Measurements from ENCODE around the gene COL6A3.
A peak's percentile ranks its signal among the peaks of the same experiment; 100 is the strongest.

The COL6A3 gene

DNA sequence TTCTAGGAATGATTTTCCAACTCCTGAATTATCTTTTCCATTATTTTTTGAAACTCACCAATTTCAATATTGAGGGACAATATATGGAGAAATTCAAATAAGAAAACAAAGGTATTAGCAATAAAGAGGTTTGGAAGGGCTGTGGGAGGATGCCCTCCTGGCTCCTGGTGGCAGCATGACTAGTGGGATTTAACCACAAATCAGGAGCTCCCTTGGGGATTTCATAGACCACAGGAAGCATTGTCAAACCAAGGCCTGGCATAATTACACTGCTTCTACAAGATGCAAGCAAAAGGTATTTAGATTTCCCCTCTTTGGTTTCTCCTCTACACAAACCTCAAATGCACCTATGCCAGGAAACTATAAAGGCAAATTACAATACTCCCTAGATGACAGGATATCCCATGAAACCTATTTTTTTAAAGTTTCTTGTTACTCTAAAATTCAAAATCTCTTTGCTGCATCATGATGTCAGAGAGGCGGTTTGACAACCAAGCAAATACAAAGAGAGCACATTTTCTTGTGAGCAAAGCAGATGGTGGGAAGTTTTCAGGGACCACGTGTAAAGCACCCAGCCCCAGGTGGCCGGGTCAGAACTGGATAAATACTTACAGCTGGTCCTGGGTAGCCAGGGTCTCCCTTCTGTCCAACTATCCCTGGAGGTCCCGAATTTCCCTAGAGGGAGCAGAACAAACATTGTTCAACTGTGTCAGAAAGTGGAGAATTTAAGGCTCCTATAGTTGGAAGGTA lies 67.9 kb downstream of the COL6A3 start:
- DNase-seq = no peak

DNA sequence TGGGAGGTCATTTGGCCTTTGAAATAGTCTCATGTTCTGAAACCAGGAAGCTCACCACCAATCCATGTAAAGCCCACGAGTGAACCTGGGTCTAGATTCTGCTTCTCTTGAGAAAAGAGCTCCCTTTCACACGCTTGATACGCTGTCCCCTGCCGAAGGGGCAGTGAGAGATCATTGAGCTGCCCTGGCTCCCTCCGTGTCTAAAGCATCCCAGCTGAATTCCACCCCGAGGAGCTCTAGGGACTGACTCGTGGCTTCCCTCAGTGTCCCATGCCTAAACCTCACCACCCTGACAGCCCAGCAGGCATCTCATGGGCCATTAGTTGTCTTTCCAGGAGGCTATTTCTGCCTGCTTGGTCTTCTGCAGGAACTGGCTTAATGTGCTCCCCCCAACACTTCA lies 68.6 kb downstream of the COL6A3 start:
- DNase-seq = no peak

DNA sequence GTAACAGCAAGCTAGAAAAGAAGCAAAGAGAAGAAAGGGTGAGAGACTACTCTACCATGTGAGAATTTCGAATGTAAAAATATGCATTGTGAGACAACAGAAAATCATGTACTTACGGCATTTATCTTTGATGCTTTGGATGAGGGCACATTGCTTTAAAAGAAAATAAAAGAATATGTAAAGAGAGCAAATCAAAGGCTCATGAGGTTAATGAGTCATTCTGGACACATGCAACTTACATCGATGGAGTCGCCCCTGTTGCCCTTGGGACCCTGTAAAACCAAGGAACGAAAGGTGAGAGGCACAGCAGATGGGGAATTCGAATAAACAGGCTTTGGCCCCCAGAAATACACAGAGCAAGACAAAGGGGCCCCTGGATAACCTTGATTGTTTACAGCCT lies 69.0 kb downstream of the COL6A3 start:
- no peak for DNase-seq

DNA sequence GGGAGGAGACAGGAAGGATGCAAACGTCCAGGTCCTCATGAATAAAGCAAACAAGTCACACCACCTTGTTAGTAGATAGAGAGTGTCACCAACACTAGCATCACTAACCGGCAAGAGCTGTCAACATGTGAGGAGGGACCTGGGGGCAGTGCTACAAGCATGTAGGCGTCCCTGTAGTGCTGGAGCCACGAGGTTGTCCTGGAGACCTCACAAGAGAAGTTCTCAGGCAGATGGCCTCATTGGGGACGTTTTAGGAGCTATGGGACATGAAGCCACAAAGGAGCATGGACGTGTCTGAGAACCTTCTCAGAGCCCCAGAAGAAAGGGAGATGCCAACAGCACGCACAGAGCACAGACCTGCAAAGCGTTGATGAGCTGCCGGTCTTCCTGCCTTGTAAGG lies 70.0 kb downstream of the COL6A3 start:
- DNase-seq = no peak

DNA sequence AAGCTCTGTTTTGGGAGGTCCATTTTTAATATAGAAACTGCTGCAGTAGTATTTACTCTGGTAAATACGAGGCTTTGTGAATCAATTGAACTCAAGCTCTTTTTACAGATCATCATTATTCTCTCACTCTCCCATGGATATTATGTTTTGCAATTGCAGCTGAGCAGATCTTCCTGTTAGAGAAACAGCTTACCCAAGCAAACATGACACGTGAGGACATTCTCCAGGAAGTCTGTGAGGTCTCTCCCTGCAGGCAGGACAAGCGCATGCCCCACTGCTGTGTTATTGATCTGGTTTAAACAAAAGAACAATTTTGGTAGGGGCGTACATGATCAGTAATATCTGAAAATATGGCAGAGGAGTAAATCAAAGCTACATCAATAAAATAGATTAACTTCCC lies 72.1 kb downstream of the COL6A3 start:
- DNase-seq = peak; percentile 4

DNA sequence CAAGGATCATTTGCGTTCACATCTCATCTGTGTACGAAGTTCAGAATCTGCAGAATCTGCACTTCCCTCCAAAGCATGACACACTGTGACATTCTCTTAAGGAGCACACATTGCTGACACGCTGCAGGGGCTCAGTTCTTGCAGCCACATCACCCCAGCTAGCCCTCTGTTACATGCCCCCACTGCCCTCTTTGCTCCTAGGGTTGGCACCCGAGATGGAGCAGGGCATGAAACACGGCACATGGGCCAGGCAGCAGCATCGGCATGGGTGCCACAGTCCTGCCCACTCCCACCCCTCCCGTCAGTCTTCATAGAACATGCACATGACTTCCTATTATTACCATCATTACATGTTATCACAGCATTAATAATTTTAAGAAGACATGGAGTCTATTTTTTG lies 76.4 kb downstream of the COL6A3 start:
- no peak for DNase-seq

DNA sequence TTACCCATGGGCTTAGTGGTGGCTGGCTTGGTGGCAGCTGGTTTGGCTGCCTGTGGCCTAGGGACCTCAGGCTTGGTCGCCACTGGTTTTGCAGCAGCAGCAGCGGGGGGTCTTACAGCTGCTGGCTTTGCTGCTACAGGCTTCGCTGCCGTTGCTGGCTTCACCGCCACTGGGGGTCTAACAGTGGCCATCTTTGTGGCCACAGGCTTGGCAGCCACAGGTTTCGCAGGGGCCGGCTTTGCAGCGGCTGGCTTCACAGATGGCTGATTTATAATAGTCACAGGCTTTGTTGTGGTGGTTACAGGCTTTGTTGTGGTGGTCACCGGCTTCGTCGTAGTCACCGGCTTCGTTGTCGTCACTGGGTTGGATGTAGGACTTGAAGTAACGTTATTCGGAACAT lies 77.8 kb downstream of the COL6A3 start:
- DNase-seq = no peak

DNA sequence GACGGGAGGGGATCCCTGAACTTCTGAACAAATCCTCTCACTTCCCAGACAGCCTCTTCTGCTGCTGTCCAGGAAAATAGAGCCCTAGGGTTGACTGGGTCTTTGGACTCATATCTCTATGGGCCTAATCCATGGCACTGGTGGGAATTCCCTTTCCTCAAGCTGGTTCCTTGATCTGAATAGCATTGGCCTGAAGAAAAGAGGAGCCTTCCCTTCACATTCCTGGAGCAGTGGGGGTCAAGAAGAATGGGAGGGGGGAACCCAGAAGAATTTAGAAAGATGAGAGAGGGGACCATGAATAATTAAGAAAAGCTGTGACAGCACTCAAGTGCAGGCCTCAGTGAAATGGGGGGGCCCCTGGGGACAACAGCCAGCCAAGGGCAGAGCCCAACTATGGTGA lies 80.2 kb downstream of the COL6A3 start:
- DNase-seq = no peak

DNA sequence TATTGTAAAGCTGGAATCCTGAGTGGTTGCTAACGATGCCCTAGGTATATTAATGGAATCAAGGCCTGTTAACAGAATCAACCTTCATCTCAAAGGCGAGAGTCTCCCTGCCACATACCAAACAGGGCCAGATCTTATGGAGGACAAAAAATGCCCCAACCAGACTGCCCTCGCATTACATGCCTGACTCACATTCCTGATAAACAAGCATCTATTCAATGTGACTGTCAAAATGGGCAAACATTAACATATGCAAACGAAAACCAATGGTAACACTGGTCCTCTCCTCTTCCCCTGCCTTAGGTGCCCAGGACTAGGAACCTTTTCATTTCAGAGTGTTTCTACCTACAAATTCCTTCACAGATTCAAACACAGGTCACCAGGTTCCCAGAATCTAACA lies 83.4 kb downstream of the COL6A3 start:
- no peak for DNase-seq

DNA sequence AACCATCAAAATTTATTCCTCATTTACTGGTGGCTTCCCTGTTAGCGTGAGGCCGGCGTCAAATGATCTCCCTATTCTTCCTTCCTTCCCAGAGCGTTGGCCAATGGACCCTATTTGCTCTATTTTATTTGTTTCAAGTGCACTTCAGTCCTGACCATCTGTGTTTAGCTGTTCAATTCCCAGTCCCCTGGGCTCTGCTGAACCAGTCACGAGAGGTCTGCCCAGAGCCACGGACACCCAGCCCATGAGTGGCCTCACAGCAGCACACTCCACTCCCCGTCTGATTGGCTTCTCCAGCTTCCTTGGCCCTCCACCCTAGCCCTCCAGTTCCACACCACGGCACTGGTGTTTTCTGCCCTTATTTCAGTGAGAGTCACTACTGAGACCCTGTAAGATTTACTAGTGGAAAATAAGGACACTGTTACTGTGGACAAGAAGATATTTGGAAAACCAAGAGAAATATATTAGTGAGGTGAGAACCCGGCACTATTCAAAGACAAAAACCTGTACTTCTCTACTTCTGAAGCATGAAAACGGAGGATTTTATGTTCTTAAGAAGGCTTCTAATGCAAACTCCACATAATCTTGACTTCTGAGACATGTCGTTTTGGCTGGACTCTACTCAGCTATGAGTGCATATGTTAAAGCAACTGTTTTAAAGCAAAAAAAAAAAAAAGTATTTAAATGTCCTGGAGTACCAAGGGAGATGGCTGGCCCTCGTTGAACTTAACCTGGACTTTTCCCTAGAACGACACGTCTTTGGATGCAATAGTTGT lies 86.6 kb downstream of the COL6A3 start:
- DNase-seq = peak; percentile 69

DNA sequence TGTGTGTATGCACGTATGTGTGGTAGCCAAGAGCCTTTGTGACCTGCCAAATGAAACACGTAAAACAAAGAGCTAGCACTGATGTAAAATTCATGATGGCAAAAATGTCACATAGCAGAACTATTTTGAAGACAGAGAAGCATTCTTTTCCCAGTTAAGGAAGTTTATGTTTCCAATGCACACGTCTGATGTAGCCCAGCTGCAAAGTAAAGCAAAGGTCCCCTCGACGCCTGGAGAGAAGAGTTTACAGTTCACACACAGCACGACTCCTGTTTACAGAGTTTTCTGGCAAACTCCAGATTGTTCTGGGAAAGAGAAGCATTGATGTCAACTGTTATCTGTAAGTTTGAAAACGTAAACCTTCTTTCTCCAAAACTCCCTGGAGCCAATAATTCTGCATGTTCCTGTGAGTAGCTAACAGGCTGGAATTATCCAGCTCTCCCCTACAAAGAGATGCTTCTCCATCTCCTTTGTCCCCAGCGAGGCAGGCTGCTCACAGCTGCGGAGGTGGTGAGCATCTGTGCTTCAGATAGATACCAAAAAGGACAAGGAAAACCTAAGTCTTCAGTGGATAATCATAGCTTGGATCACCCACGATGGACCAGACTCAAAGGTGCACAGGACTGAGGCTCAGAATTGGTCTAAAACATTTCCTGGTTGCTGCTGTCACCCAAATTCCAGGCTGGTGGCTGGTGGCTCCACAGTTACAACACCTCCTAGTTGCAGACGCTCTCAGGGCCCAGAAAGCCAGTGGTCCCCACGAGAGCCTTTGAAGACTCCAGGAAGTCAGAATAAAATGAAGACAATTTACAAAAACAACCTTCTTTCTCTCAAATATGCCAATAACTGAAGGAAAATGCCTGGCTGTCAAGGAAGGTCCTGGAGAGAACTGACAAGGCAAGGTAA lies 87.4 kb downstream of the COL6A3 start:
- DNase-seq = no peak

DNA sequence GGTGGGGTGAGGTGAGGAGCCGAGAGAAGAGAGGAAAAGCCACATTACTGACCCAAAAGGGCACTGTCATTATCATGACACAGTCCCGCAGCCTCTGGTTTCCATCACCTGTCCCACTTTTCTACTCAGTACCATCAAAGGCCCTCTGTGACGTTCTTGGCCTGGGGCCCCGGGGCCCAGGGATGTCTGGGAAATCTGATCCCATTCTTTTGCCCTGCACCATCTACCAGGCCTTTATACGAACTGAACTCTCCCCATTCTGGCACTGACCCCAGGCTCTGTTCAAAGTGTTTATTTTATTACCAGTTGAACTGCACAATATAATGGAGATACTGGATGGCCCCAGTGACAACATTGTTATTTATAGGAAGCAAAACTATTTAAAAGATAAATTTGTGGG lies 89.1 kb downstream of the COL6A3 start:
- DNase-seq = peak; percentile 28

DNA sequence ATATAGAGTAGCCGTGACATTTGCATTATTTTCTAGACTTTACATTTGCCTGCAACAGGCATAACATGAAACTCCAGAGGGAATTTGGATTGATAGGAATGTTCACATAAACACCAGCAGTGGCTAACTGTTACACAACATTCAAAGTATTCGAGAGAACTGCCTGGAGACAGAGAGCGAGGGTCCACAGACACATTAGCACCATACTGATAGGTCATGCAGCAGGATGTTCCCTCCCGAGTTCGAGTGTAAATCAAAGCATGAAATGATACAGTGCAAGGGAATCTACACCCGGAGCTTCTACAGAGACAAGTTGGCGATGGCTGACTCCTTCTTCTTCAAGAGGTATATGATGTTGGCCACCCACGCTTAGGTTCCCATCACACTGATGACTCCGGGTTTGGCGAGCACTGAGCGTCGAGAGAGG lies 89.5 kb downstream of the COL6A3 start:
- no peak for DNase-seq

DNA sequence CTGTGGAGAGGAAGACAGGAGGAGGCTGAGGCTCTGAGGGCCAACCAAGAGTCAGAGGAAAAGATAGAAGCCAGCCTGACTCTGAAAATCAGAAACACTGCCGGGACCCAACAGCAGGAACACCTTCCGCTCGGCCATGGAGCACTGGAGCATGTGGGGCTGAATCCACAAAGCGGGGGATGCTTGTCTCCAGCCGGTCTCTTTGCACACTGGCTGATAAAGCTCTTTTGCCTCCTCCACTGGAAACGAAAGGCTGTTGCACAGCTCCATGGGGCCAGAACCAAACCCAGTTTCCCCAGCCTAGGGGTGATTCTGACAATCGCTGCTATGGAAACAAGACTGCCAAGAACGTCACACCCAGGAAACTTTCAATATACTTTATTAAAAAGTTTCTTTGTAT lies 90.3 kb downstream of the COL6A3 start:
- no peak for DNase-seq

DNA sequence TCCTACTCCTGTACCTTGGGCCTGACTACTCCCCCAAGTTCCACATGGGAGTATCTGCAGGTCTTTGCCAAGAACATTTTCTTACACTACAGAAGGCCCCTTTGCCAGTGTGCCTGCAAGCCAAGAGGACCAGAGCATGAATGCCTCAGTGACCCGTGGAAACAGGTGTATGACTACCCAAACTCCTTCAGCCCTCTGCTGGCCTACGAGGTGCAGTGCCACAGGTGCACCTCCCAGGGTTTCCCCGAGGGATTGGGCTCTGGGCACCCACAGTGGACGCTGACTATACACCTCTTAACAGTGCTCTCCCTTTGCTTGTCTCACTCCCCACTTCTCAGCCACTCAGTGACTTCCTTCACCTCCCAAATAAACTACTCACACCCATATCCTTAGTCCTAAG lies 91.4 kb downstream of the COL6A3 start:
- no peak for DNase-seq

DNA sequence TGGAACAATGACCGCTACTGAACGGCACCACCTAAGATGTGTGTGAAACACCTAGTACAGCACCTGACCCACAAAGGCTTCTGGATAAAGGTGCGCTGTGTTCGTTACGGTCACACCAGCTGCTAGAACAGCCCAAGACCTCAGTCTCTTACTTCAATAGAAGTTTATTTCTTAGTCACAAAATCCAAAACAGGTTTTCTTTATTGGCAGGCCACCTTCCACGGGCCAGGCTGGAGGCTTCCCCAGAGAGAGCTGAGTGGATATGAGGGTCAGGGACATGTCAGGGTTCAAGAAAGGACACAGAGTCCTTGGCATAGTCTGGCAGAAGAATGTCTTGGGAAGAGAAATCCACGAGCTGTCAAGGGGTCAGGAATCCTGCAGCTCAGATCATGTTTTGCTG lies 92.2 kb downstream of the COL6A3 start:
- no peak for DNase-seq

DNA sequence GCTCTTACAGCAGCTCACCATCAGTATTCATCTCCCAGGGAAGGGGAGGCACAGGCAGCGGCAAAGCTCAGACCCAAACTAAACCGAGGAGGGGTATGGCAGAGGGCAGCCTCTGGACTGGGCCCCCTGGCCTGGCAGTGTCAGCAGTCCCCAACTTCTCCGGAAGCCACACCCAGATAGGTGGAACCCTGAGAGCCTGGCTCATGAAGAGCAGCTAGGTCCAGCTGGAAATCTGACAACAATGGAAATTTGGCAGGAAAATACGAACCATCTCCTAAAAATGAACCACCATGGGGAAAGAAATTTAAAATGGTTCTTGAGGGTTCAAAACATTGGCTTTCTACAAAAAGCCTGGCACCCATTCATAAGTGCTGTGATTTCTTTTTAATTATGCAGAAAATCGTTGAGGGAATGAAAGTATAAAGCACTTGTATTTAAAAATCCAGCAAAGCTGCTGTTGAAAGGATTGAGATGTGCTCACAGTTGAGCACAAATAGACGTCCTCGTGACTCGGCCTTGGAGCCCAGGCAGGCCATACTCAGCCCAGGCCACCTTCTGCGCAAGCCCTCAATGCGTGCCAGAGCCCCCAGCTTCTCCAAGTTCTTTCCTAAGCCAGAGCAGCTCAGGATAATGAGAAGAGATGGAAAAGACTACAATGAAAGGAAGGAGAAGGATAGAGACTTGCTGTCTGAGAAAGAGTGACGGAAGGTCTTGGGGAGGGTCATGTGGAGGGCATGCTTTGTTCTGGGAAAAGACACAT lies 93.0 kb downstream of the COL6A3 start:
- DNase-seq = no peak

DNA sequence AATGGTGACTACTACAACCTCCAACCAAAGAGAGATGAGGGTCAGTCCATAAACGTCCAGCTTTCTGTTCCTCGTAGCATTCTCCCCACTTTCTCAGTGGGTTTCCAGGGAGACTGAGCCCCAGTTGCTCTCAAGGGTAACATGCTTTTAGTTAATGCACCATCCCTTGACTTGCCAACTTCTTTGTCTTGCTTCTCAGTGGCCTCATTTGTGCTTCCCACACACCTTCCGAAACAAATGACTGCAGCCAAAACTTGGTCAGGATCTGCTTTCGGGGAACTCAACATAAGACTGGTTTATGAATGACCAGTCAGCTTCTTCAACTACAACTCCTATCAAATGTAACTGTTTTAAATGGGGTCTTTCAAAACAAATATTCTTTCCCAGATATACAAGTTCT lies 94.1 kb downstream of the COL6A3 start:
- DNase-seq = no peak

DNA sequence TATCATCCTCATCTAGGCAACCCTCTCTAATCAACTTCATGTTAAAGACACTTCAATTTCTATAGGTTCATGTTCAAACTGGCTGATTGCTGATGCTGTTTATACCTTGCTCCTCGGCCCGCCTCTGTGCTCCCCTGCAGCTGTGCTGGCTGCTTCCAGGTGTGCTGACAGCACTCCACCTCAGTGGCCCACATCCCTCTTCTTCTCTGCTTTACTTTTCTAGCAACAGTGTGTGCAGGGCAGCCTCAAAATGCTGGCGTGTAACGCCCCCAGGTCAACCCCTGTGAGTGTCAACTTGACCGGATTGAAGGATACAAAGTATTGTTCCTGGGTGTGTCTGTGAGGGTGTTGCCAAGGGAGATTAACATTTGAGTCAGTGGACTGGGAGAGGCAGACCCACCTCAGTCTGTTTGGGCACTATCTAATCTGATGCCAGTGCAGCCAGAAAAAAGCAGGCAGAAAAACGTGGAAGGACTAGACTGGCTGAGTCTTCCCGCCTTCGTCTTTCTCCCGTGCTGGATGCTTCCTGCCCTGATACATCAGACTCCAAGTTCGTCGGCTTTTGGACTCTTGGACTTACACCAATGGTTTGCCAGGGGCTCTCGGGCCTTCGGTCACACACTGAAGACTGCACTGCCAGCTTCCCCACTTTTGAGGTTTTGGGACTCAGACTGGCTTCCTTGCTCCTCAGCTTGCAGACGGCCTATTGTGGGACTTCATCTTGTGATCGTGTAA lies 94.7 kb downstream of the COL6A3 start:
- DNase-seq = no peak

DNA sequence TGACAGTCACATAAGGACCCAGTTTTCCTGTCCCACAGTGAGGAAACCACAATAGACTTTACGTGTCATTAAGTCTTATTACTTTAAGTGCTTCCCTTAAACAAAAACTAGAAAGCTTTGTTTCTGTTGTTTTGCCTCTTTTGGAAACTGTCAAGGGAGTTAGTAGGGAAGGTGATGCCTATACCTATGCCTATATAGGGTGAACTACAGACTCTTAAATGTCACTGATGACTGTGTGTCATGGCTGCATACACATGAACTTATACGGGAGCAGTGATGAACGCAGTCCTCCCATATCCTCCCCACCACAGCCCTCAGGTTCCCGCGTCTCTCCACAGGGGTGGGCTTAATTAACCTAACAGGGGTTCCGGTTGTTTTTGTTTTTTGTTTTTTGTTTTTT lies 97.6 kb downstream of the COL6A3 start:
- DNase-seq = no peak

DNA sequence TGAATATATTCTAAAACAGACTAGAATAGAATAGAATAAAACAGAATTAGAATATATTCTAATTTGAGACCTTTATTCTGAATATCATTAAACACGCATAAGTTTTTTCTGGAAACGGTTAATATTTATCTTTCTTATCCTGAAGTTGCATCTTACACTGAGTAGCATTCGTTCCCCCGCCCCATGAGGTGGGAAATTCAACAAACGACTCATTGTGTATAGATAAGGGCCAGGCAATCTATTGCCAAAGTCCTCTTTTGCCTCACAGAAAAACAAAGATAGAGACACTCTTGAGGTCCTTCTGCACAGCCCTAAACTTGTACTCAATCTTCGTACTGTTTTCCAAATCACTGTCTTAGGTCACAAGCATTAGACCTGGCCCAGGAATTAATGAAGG lies 98.1 kb downstream of the COL6A3 start:
- DNase-seq = no peak

DNA sequence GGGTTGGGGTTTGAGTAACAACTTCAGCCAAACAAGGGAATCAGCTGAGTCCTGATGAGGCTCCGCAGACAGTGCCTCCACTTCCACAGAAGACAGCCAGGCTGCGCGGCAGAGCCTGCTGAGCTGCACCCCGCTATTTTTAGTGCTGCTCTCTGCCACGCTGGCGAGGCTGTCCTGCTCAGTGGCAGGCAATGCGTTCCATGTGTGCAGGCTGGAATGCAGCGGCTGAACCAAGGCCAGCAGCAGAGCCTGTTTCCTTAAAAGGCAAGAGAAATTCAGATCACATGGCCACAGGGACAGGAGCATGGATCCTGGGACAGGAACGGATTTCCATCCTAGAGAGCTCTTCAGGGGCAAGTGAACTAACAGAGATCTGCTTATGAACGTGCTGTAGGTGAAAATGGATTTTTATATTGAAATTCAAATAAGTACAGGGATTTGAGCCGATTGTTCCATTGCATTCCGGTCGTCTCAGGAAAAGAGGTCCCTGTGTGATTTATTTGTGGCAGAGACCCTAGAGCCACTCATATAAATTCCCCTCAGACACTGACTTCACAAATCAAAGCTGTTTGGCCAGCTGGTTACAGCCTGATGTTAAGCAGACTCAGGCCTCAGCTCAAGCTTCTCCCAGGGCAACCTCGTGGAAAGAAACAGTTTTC lies 98.7 kb downstream of the COL6A3 start:
- no peak for DNase-seq

Measured in NCI-H1092 treated with DMSO at 0.1 percent for 48 hours (cell line).